Measurements from ENCODE around the gene CRIM1.

The CRIM1 gene

DNA sequence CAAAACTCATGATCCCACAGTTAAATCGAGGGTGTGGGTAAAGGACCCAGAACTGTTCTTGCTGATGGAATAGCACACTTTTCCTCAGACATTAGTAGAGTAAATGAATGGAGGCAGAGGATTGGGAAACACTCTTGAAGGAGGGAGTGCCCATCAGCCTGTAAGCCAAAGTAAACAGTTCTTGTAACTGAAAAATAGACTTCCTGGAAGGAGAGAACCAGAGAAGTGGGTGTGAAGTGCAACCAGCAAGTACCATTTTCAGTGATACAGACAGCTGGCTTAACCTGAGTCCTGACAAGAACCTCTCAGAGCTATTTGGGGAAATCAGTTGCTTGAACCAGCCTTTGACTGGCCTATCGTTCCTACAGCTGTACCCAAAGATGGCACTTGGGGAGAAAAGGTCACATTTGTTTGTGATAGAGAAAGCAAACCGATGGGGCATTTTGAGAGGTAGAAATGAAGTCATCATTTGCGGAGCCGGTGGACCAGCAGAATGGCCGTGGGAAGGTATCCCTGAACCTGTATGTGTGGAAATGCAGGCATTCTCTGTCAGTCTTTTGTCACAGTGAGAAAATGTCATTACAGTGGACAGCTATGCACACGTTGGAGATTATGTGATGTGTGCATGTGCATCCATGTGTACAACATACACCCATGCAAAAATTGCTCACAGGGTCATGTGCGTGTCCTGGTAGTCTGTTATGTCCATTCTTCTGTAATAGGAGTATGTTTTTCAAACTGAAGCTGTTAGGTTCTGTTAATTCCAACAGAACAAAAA, 17.8 kb downstream of the CRIM1 start:
- DNase-seq, result no peak

DNA sequence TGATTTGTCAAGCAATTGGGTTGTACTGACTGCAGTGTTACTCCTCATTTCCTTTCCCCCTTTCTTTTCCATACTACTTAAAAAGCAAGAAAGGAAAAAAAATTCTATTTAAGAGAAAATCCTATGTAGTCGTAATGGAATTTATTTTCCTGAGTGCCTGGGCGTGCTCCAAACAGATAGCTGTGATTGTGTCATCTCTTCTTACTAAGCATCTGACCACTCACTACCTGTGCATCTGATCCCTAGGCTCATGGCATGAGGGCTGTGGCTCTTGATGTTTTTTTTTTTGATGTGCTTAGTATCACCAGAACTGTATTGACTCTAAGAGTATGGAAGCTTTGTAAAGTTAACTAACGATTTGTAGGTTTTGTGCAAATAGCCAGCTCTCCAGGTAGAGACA, 19.0 kb downstream of the CRIM1 start:
- no peak for DNase-seq

GRCh38 chr2:36376319-36376765, 20.8 kb downstream of the CRIM1 start:
- DNase-seq, result no peak

- DNase-seq, result no peak
Observed at GRCh38 chr2:36376992-36377738, 21.6 kb downstream of the CRIM1 start.

DNA sequence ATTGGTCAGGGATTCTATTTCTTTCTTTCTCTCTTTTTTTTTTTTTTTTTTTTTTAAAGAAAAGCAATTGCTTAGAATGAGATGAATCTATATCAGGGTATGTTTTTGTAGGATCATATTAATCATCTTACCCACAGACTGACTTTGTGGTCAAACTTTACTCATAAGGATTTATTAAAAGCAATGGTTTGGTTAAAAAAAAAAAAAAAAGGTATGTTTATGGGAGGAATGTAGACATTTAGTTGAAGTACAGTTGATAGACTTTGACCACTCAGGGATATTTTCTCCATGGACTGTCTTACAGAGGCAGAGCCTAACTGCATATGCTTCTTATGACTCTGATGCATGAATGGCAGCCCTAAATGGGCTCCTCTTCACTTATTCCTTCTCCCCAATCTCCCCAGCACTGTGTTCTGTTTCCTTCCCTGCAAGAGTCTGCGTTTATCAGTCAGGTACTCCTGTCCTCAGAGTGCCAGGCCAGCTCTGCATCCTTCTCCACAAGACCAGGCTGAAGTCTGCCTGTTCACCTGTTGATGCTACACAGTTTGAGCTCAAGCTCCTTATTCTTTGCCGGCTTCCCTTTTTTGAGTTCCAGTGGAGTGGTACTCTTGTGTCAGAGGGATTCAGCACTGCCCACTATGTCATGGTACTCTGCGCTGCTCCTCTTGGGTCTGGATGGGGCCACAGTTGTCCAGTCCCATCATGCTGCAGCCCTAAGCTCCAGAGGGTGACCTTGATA, 24.3 kb downstream of the CRIM1 start:
- DNase-seq, result no peak

DNA sequence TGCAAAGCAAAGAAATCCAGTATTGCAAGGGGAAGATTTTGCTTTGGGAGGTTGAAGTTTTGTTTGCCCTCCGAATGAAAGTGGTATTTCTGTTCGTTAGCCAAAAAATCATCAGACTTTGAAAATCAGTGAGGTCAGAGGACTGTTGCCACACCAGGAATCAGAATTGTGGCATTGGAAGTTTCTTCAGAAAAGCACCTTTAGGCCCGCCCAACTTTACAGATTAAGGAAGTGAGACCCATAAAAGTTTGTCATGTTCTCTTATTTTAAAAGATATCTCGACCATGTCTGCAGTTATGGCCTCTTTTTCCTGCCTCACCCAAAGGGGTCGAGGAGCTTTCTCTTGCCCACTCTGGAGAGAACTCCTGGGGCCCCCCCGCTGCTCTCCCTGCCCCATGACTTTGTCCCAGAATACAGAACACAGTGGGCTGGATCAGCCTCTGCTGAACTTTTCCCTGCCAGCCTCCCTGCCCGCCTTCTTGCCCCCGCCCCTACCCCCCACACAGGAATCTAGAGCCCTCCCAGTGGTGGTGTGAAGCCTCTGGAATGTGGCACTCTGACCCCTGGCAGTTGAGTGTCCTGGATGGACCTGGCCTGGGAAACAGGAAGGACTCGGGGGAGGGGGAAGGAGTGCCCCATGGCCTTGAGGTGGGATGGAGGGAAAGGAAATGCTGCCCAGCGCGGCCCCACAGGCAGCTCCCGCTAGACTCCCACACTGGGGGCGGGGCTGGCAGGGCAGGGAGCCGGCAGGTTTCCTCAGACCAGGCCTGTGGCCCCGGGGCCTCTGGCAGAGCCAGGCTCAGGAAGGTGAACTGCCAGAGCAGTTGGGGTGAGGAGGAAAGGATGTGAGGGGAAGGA, 25.3 kb downstream of the CRIM1 start:
- no peak for DNase-seq

DNA sequence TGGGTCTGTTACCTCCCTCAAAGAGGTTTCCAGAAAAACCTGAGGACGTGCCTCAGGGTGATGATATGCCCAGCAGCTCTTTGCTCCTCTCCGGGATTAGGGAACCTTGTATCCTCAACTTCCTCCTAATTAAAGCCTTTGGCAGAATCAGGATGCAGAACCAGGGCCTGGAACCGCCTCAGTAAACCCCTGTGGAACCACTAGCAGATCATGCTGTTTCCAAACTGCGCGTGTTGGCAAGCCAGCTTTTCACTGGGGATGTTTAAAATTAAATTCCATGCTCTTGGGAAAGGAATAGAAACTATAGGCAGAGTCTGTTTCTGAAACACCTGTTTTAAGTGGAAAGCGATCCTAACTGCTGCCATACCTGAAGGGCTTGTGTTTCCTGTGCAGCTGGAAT, 26.4 kb downstream of the CRIM1 start:
- no peak for DNase-seq

DNA sequence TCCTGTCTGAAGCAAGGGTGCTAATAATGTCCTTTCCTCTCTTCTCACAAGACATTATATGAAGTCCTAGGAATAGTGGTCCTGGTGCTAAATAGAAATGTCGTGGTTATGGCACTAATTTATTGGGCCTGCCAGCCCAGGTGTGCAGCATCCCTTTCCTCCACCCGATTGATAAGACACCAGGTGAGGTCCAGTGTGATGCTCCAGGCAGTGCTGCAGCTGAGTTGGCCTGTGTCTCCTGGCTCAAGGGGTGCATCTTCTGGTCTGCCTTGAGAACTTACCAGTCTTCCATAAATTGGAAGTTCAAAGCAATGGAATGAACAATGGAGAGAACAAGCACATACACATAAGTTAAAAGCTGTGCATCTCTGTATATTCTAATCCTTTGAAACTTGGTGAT, 26.9 kb downstream of the CRIM1 start:
- no peak for DNase-seq

- DNase-seq, result no peak
Observed at GRCh38 chr2:36383726-36384125, 28.1 kb downstream of the CRIM1 start.

DNA sequence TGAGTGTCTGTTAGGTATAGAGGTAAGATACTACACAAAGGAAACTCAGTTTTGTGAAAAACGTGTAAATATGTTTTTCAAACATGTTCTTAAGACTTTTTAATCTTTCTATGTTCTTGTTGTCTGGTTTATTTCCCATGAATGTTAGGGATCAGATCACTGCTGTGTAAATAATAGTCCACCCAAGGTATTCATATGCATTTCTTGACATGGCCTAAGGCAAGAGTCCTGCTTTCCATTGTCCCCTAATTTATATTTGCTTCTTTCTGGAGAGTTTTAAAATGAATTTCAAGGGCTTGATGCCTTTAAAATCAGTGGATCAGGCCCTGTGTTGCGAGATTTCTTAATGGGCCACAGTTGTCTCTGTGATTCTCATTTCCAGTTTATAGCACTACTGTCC, 28.9 kb downstream of the CRIM1 start:
- no peak for DNase-seq

DNA sequence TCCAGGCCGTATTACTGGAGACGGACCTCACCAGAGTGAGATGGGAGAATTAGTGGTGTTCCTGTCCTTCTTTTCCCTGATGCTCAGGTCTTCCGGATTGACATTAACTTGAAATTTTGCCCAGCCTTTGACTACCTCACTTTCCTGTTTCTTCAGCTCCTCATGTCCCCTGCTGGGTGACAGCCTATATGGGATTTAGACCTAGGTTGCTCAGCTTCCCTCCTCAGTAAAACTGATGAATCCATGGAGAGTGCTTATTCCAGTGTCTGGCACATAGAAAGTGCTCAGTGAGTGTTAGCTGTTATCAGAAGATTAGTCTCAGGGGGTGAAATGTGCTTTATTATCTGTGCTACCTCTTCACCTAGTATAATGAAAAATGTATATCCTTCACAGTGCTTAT, 30.0 kb downstream of the CRIM1 start:
- no peak for DNase-seq

GRCh38 chr2:36387258-36387916, 31.8 kb downstream of the CRIM1 start:
- DNase-seq, result no peak

DNA sequence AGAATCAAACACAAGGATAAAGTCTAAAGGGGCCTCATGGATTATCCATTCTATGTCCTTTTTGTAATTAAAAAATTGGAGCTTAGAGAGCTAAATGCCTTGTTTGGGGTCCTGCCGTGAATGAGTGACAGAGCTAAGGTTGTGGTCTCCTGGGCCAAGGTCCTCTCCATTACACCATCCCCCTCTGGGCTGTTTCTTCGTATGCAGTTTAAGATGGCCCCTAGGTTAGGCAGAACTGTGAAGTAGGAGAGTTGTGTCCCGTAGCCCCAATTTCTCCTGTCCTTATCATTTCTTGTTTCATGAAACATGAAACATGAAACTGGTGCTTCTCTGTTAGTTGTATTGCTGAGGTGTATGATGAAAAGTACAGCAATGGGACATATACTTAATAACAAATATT, 32.9 kb downstream of the CRIM1 start:
- no peak for DNase-seq

GRCh38 chr2:36389091-36389564, 33.5 kb downstream of the CRIM1 start:
- no peak for DNase-seq

- no peak for DNase-seq
Observed at GRCh38 chr2:36389577-36389976, 34.0 kb downstream of the CRIM1 start.

GRCh38 chr2:36392571-36393255, 37.1 kb downstream of the CRIM1 start:
- no peak for DNase-seq

- no peak for DNase-seq
Observed at GRCh38 chr2:36393738-36394256, 38.2 kb downstream of the CRIM1 start.

DNA sequence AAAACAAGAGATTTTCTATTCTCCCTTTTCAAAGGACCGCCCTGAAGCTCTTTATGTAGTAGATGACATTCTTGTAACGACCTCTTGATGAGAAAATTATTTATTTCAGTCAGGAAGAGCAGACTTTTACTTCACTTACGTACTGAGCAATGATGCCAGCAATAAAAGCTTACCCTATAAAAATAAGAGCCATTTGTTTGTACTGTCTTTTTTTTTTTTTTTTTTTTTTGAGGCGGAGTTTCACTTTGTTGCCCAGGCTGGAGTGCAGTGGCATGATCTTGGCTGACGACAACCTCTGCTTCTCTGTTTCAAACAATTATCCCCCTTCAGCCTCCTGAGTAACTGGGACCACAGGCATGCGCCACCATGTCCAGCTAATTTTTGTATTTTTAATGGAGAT, 39.2 kb downstream of the CRIM1 start:
- no peak for DNase-seq

DNA sequence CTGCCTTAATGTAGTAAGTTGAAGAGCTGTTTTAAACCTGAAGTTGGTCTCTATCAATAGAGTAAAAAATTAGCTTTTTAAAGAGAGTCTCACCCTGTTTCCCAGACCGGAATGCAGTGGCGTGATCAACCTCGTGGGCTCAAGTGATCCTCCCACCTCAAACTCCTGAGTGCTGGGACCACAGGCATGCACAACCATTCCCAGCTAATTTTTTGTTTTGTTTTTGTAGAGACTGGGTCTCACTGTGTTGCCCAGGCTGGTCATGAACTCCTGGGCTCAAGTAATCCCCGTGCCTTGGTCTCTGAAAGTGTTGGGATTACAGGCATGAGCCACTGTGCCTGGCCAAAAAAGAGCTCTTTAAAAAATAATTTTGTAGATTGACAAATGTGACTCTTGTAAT, 40.3 kb downstream of the CRIM1 start:
- no peak for DNase-seq

GRCh38 chr2:36396878-36397539, 41.4 kb downstream of the CRIM1 start:
- no peak for DNase-seq
